Ecto neural progenitor cell (in vitro differentiated cells): ENCODE results near the gene SNRPB.

Source experiments
- DNase-seq: peaks from one replicate; pipeline ENCODE4 v3.0.0-alpha.2; 2018; ENCODE audit warnings: low spot score

Gene SNRPB

GRCh38 chr20:2429051-2429450 is 41.5 kb downstream of the SNRPB start:
- DNase-seq: no peak

DNA sequence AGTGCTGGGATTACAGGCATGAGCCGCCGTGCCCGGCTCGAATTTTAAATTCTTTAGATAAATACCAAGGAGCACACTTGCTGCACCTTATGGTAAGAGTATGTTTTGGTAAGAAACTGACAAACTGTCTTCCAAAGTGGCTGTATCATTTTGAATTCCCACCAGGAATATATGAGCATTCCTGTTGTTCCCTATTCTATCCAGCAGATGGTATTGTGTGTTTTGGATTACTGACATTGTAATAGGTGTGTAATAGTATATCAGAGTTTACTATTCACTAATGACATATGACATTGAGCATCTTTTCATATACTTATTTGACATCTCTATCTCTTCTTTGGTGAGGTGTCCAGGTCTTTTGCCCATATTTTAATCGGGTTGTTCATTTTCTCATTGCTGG is 49.3 kb downstream of the SNRPB start:
- DNase-seq: no peak

GRCh38 chr20:2420510-2420909 is 50.1 kb downstream of the SNRPB start:
- DNase-seq: no peak

DNA sequence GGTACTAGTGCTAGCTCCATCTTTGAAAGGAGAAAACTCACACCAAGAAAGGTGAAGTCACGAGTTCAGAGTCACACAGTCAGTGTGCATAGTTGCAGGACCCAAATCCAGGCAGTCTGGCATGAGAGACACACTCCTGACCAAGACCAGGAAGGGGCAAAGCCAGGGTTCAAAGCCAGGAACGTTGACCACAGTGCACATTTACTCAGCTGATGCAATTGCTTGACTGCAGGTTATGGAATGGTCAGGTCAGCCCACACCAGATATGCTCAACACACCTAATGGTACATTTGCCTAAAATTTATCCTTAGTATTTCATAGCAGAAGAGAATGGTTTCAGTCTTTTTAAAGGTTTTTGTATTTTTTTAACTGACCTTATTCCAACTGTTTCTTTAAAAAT is 52.2 kb downstream of the SNRPB start:
- no peak for DNase-seq

GRCh38 chr20:2417213-2417541 is 53.4 kb downstream of the SNRPB start:
- no peak for DNase-seq

GRCh38 chr20:2416541-2417212 is 53.9 kb downstream of the SNRPB start:
- no peak for DNase-seq
